Kidney tubule cell (primary cell): ENCODE results near the gene KMT2C.
A peak's percentile ranks its signal among the peaks of the same experiment; 100 is the strongest.

Experiments
- DNase-seq: peaks from one replicate; pipeline ENCODE4 v3.0.0-alpha.2; 2018; ENCODE audit warnings: low spot score

KMT2C gene

GRCh38 chr7:152105205-152105604, 330.6 kb downstream of the KMT2C start:
- no peak for DNase-seq

- DNase-seq = no peak
Measured at GRCh38 chr7:152103691-152104090, 332.1 kb downstream of the KMT2C start.

GRCh38 chr7:152103066-152103465, 332.7 kb downstream of the KMT2C start:
- no peak for DNase-seq

- no peak for DNase-seq
Measured at GRCh38 chr7:152097330-152097729, 338.5 kb downstream of the KMT2C start.

GRCh38 chr7:152095771-152096170, 340.0 kb downstream of the KMT2C start:
- DNase-seq = no peak

- peak; percentile 41 for DNase-seq
Measured at GRCh38 chr7:152093717-152094116, 342.1 kb downstream of the KMT2C start.

- DNase-seq = no peak
Measured at GRCh38 chr7:152090747-152091146, 345.1 kb downstream of the KMT2C start.

GRCh38 chr7:152089183-152089582, 346.6 kb downstream of the KMT2C start:
- DNase-seq = no peak

- no peak for DNase-seq
Measured at GRCh38 chr7:152086513-152086912, 349.3 kb downstream of the KMT2C start.

GRCh38 chr7:152085131-152085530, 350.7 kb downstream of the KMT2C start:
- peak; percentile 94 for DNase-seq
